ENCODE data around the gene RCAN2. TPM values are rescaled to one million over a fixed set of nuclear protein-coding genes. Genes with fewer than 3 reads are reported as not detected.
"Not testable (repeated sequence)": the region's sequence is repeated elsewhere in the genome, so short reads cannot be mapped to it uniquely, and the experiment has no call there.

RCAN2 gene
- total and polyA plus RNA-seq, 7 experiments from 2014 or later, result 1.0 TPM; not detected in 6

DNA sequence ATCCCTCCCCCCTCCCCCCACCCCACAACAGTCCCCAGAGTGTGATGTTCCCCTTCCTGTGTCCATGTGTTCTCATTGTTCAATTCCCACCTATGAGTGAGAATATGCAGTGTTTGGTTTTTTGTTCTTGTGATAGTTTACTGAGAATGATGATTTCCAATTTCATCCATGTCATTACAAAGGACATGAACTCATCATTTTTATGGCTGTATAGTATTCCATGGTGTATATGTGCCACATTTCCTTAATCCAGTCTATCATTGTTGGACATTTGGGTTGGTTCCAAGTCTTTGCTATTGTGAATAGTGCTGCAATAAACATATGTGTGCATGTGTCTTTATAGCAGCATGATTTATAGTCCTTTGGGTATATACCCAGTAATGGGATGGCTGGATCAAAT, 158.8 kb downstream of the RCAN2 start:
- peaks cover 19 to 46% (median 30%) of the 10 kb centered on the region in 5 donors for H3K27me3 Mint-ChIP-seq
- H3K4me3 ChIP-seq (ENCODE audit: low read length); H3K27ac Mint-ChIP-seq; POLR2A ChIA-PET; H3K9me3 Mint-ChIP-seq; H3K27me3 ChIP-seq (ENCODE audit: control insufficient read depth in 2 of 2, insufficient read depth in 2 of 2, low read length in 2 of 2); H3K9me3 ChIP-seq (ENCODE audit: control insufficient read depth in 2 of 3, low read length in 3 of 3); H3K36me3 Mint-ChIP-seq; intact Hi-C loops (cut with micrococcal nuclease); H3K4me1 Mint-ChIP-seq; DNase-seq; H3K4me3 Mint-ChIP-seq; H3K4me1 ChIP-seq (ENCODE audit: control insufficient read depth in 2 of 2, insufficient read depth in 2 of 2, low read length in 2 of 2); H3K36me3 ChIP-seq (ENCODE audit: control insufficient read depth in 2 of 3, insufficient read depth in 3 of 3, low read length in 3 of 3); ATAC-seq; H3K27ac ChIP-seq (ENCODE audit: low read depth, low read length); CTCF ChIA-PET: not testable (repeated sequence)

GRCh38 chr6:46331461-46331860, 159.8 kb downstream of the RCAN2 start:
- no peak overlapping the region for H3K27ac Mint-ChIP-seq
- peaks cover 0 to under 1% of the 10 kb centered on the region in 2 donors for H3K4me1 ChIP-seq (ENCODE audit: control insufficient read depth in 2 of 2, insufficient read depth in 2 of 2, low read length in 2 of 2)
- H3K27me3 Mint-ChIP-seq, result peaks cover 18 to 47% (median 30%) of the 10 kb centered on the region in 5 donors
- H3K27ac ChIP-seq (ENCODE audit: low read depth, low read length), result no peak overlapping the region
- ATAC-seq (no peak), DNase-seq (no peak)
- H3K36me3 Mint-ChIP-seq, result no peaks in the 10 kb centered on the region
- no peaks in the 10 kb centered on the region for H3K27me3 ChIP-seq (ENCODE audit: control insufficient read depth in 2 of 2, insufficient read depth in 2 of 2, low read length in 2 of 2)
- H3K4me1 Mint-ChIP-seq, result peaks cover 0 to 2% (median 0%) of the 10 kb centered on the region in 7 donors
- no peak overlapping the region for H3K4me3 Mint-ChIP-seq
- intact Hi-C loops (cut with micrococcal nuclease), result no loop called here
- POLR2A ChIA-PET, result no interaction called here
- no peak overlapping the region for H3K4me3 ChIP-seq (ENCODE audit: low read length)
- H3K9me3 ChIP-seq (ENCODE audit: control insufficient read depth in 2 of 3, low read length in 3 of 3), result no peaks in the 10 kb centered on the region
- H3K9me3 Mint-ChIP-seq, result peaks cover 0 to 2% (median 0%) of the 10 kb centered on the region in 11 donors
- CTCF ChIA-PET, result no interaction called here
- no peaks in the 10 kb centered on the region for H3K36me3 ChIP-seq (ENCODE audit: control insufficient read depth in 2 of 3, insufficient read depth in 3 of 3, low read length in 3 of 3)

DNA sequence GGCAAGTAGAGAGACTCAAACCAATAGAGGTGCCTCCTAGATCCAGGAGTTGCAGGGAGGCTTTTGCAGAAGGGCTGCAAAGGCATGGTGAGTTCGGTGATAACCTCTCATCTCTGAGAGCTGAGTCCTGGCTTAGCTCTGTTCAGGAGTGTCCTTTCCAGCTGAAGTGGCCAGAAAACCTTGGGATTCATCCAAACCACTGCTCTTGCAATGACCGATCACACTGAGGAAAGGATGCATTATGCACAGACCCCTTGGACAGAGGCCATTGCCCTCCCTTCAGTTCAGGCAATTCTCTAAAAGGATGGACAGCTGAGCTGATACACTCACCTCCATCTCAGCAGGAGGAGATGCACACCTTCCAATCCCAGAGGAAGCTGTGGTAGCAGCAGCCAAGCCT, 161.7 kb downstream of the RCAN2 start:
- no peaks in the 10 kb centered on the region for H3K27me3 ChIP-seq (ENCODE audit: control insufficient read depth in 2 of 2, insufficient read depth in 2 of 2, low read length in 2 of 2)
- intact Hi-C loops (cut with micrococcal nuclease), result no loop called here
- no peaks in the 10 kb centered on the region for H3K36me3 ChIP-seq (ENCODE audit: control insufficient read depth in 2 of 3, insufficient read depth in 3 of 3, low read length in 3 of 3)
- no peak overlapping the region for H3K4me3 ChIP-seq (ENCODE audit: low read length)
- no peaks in the 10 kb centered on the region for H3K9me3 ChIP-seq (ENCODE audit: control insufficient read depth in 2 of 3, low read length in 3 of 3)
- no peak overlapping the region for H3K27ac ChIP-seq (ENCODE audit: low read depth, low read length)
- peaks cover 0 to 19% of the 10 kb centered on the region in 2 donors for H3K4me1 ChIP-seq (ENCODE audit: control insufficient read depth in 2 of 2, insufficient read depth in 2 of 2, low read length in 2 of 2)
- ChIA-PET POLR2A (no interaction called here), CTCF (no interaction called here)
- Mint-ChIP-seq H3K4me1 (peaks cover 0 to 12% (median 0%) of the 10 kb centered on the region in 7 donors), H3K9me3 (peaks cover 0 to 2% (median 0%) of the 10 kb centered on the region in 11 donors), H3K36me3 (no peaks in the 10 kb centered on the region), H3K27ac (no peak overlapping the region), H3K4me3 (no peak overlapping the region), H3K27me3 (peaks cover 11 to 36% (median 26%) of the 10 kb centered on the region in 5 donors)
- DNase-seq (no peak), ATAC-seq (no peak)

- ATAC-seq, result no peak
Measured at GRCh38 chr6:46327779-46328178, 163.5 kb downstream of the RCAN2 start.

DNA sequence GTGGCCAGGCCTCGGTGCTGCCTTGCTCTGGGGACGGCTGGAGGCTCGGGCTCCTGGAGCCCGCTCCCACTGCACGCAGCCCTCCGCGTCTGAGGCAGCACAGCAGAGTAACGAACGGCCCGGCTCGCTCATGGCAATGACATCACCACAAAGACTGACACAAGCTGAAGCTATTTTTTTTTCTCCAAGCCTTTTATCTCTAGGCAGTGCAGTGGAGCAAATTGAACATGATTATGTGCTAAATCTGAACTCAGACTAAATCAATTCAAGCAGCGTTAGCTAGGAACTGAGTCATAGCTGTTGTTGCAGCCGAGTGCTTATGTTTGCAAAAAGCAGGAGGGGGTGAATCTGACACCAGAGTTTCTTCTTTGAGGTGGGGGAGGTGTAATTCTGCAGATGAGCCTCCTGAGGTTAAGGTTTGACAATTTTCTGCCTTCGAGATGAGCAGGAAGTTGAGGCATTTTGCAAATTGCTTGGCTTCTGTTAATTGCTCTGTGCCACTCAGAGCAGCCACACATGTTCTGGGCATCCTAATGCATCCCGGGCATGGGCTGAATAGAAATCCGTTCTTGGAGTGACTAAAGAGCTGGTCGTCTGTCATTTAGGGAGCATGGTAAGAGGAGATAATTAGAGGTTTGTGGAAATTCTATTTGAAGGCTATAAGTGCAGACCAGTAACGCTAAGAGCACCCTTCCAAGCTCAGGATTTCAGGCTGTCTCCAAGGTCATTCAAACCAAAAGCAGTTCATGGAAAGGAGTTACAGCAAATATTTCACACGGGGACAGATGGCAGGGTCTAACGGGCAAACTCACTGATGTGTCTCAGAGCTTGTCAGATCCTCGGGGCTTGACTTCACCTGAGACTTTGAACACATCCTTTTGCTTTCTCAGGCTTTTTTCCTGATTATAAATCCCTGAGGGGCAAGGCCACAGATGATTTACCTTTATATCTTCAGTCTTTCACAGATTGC, 165.4 kb downstream of the RCAN2 start:
- Mint-ChIP-seq H3K27me3 (peaks cover 9 to 29% (median 13%) of the 10 kb centered on the region in 5 donors), H3K9me3 (peaks cover 0 to 1% (median 0%) of the 10 kb centered on the region in 11 donors), H3K4me3 (peak overlapping the region in 1 of 10 donors; percentile 29), H3K27ac (no peak overlapping the region), H3K4me1 (peaks cover 0 to 32% (median 0%) of the 10 kb centered on the region in 7 donors), H3K36me3 (no peaks in the 10 kb centered on the region)
- Histone ChIP-seq H3K4me1 (ENCODE audit: control insufficient read depth in 2 of 2, insufficient read depth in 2 of 2, low read length in 2 of 2) (peaks cover 0 to 19% of the 10 kb centered on the region in 2 donors), H3K27me3 (ENCODE audit: control insufficient read depth in 2 of 2, insufficient read depth in 2 of 2, low read length in 2 of 2) (no peaks in the 10 kb centered on the region), H3K9me3 (ENCODE audit: control insufficient read depth in 2 of 3, low read length in 3 of 3) (no peaks in the 10 kb centered on the region), H3K27ac (ENCODE audit: low read depth, low read length) (no peak overlapping the region), H3K36me3 (ENCODE audit: control insufficient read depth in 2 of 3, insufficient read depth in 3 of 3, low read length in 3 of 3) (no peaks in the 10 kb centered on the region), H3K4me3 (ENCODE audit: low read length) (no peak overlapping the region)
- DNase-seq (peak in 1 of 9 donors; percentile 21), ATAC-seq (peak; percentile 49)
- ChIA-PET CTCF (no interaction called here), POLR2A (no interaction called here)
- intact Hi-C loops (cut with micrococcal nuclease), result no loop called here

More at GRCh38 chr6:46327779-46328178, 163.5 kb downstream of the RCAN2 start:
- H3K27ac Mint-ChIP-seq, result no peak overlapping the region
- peaks cover 0 to 1% (median 0%) of the 10 kb centered on the region in 11 donors for H3K9me3 Mint-ChIP-seq
- H3K27me3 Mint-ChIP-seq, result peaks cover 7 to 23% (median 22%) of the 10 kb centered on the region in 5 donors
- ChIA-PET POLR2A (no interaction called here), CTCF (no interaction called here)
- no peaks in the 10 kb centered on the region for H3K27me3 ChIP-seq (ENCODE audit: control insufficient read depth in 2 of 2, insufficient read depth in 2 of 2, low read length in 2 of 2)
- DNase-seq, result no peak
- intact Hi-C loops (cut with micrococcal nuclease), result no loop called here
- H3K27ac ChIP-seq (ENCODE audit: low read depth, low read length), result no peak overlapping the region
- no peaks in the 10 kb centered on the region for H3K9me3 ChIP-seq (ENCODE audit: control insufficient read depth in 2 of 3, low read length in 3 of 3)
- H3K36me3 Mint-ChIP-seq, result no peaks in the 10 kb centered on the region
- H3K4me1 Mint-ChIP-seq, result peaks cover 0 to 27% (median 0%) of the 10 kb centered on the region in 7 donors
- H3K36me3 ChIP-seq (ENCODE audit: control insufficient read depth in 2 of 3, insufficient read depth in 3 of 3, low read length in 3 of 3), result no peaks in the 10 kb centered on the region
- no peak overlapping the region for H3K4me3 Mint-ChIP-seq
- H3K4me1 ChIP-seq (ENCODE audit: control insufficient read depth in 2 of 2, insufficient read depth in 2 of 2, low read length in 2 of 2), result peaks cover 0 to 19% of the 10 kb centered on the region in 2 donors
- H3K4me3 ChIP-seq (ENCODE audit: low read length), result no peak overlapping the region

GRCh38 chr6:46324706-46325105, 166.5 kb downstream of the RCAN2 start:
- no peaks in the 10 kb centered on the region for H3K27me3 ChIP-seq (ENCODE audit: control insufficient read depth in 2 of 2, insufficient read depth in 2 of 2, low read length in 2 of 2)
- Mint-ChIP-seq H3K9me3 (peaks cover 0 to 1% (median 0%) of the 10 kb centered on the region in 11 donors), H3K4me3 (no peak overlapping the region), H3K4me1 (peaks cover 0 to 32% (median 0%) of the 10 kb centered on the region in 7 donors), H3K36me3 (no peaks in the 10 kb centered on the region), H3K27me3 (peaks cover 7 to 20% (median 11%) of the 10 kb centered on the region in 5 donors), H3K27ac (no peak overlapping the region)
- no peaks in the 10 kb centered on the region for H3K36me3 ChIP-seq (ENCODE audit: control insufficient read depth in 2 of 3, insufficient read depth in 3 of 3, low read length in 3 of 3)
- no peak overlapping the region for H3K4me3 ChIP-seq (ENCODE audit: low read length)
- H3K4me1 ChIP-seq (ENCODE audit: control insufficient read depth in 2 of 2, insufficient read depth in 2 of 2, low read length in 2 of 2), result peaks cover 0 to 19% of the 10 kb centered on the region in 2 donors
- ATAC-seq (no peak), DNase-seq (no peak)
- ChIA-PET POLR2A (no interaction called here), CTCF (no interaction called here)
- no peaks in the 10 kb centered on the region for H3K9me3 ChIP-seq (ENCODE audit: control insufficient read depth in 2 of 3, low read length in 3 of 3)
- intact Hi-C loops (cut with micrococcal nuclease), result no loop called here
- no peak overlapping the region for H3K27ac ChIP-seq (ENCODE audit: low read depth, low read length)

All from naive thymus-derived CD4-positive, alpha-beta T cell (primary cell).